Testis (tissue), 3 donors: ENCODE measurements around the gene NAGLU. TPM values are rescaled to one million over a fixed set of nuclear protein-coding genes. Genes with fewer than 3 reads are reported as not detected.
"Not testable (repeated sequence)": the region's sequence is repeated elsewhere in the genome, so short reads cannot be mapped to it uniquely, and the experiment has no call there.

Experiments
- DNase-seq: peaks from one replicate; pipeline ENCODE4 v3.0.0-alpha.2; 2019
- H3K27ac ChIP-seq, 2 donors: fragments of 200-600 bp; sonication (generic); one replicate each; pipeline ENCODE4 v1.5.1; 2019
- H3K27me3 ChIP-seq: fragments of 200-600 bp; sonication (generic); one replicate; pipeline ENCODE4 v1.5.1; 2019
- H3K36me3 ChIP-seq: fragments of 200-600 bp; sonication (generic); one replicate; pipeline ENCODE4 v1.5.1; 2017; ENCODE audit warnings: low read depth; ENCODE audit errors: missing control alignments
- H3K4me1 ChIP-seq: fragments of 200-600 bp; sonication (generic); one replicate; pipeline ENCODE4 v1.5.1; 2019
- H3K4me3 ChIP-seq, 2 donors: fragments of 200-600 bp; sonication (generic); one replicate each; pipeline ENCODE4 v1.5.1; 2017 to 2019
- H3K9me3 ChIP-seq: fragments of 200-600 bp; sonication (generic); one replicate; pipeline ENCODE4 v1.5.1; 2017
- CTCF ChIP-seq, 3 experiments: fragments of 450-650 bp in 2 of 3; fragments of 200-600 bp in 1 of 3; sonication (generic) in 1 of 3; IDR thresholded peaks; one replicate each; pipeline ENCODE4 v1.5.1; 2016 to 2019; ENCODE audit warnings: antibody characterized with exemption in 3 of 3, mild to moderate bottlenecking in 2 of 3, moderate library complexity in 1 of 3
- POLR2A ChIP-seq: fragments of 450-650 bp; IDR thresholded peaks from one replicate; pipeline ENCODE4 v1.6.1; 2017; ENCODE audit warnings: antibody characterized with exemption, mild to moderate bottlenecking, moderate library complexity
- WGBS, 2 donors: methylation state at CpG; one replicate each; pipeline ENCODE4 v1.1.5; 2018; 5-methylcytosine and 5-hydroxymethylcytosine counted together
- intact Hi-C: fragments of 100-400 bp; cut with DNase I; formaldehyde crosslinking; loops from one replicate; pipeline ENCODE4 v1.15.1; 2023; ENCODE audit warnings: low total_unique reads
- polyA plus RNA-seq: library from polyadenylated mRNA; stranded (reverse); fragments of 350-450 nt; fragmentation: Illumina TruSeq; extraction: RNeasy Lipid Tissue Mini Kit (QIAGEN cat#74804); gene quantifications from one replicate; pipeline ENCODE4 v1.2.3, GENCODE V29; 2014; ENCODE audit warnings: low read depth, low replicate concordance; ENCODE audit not compliant: insufficient read depth
- total RNA-seq, 2 donors: library from RNA; depleted of rRNA; stranded (reverse); fragments of >200 nt; gene quantifications; one replicate each; pipeline ENCODE4 v1.2.3, GENCODE V29; 2016

NAGLU gene
- total and polyA plus RNA-seq, 3 donors from 2014 or later: 18.9 to 40.6 (median 37.6) TPM

- Histone ChIP-seq H3K27me3 (no peaks in the 10 kb centered on the region), H3K9me3 (no peaks in the 10 kb centered on the region), H3K4me3 (no peak overlapping the region), H3K4me1 (peaks cover 10% of the 10 kb centered on the region), H3K27ac (no peak overlapping the region), H3K36me3 (no peaks in the 10 kb centered on the region)
- TF ChIP-seq CTCF (IDR thresholded peaks at IDR 0.05): no peak
- TF ChIP-seq POLR2A: no peak
- intact Hi-C loops: no loop called here
- WGBS, 2 donors: 86 to 88% methylated on average over 17 of the region's 17 CpGs
- DNase-seq: no peak
Observed at GRCh38 chr17:42541041-42541833, 5.2 kb downstream of the NAGLU start.

GRCh38 chr17:42543190-42544079, 7.4 kb downstream of the NAGLU start:
- DNase-seq: no peak

GRCh38 chr17:42544874-42545283, 8.8 kb downstream of the NAGLU start:
- 75% methylated on average over 8 of the region's 8 CpGs for WGBS, 2 donors
- Histone ChIP-seq H3K36me3 (no peaks in the 10 kb centered on the region), H3K27me3 (no peaks in the 10 kb centered on the region), H3K9me3 (no peaks in the 10 kb centered on the region), H3K27ac (no peak overlapping the region), H3K4me3 (no peak overlapping the region), H3K4me1 (peaks cover 5% of the 10 kb centered on the region)
- intact Hi-C loops: no loop called here
- DNase-seq: no peak
- TF ChIP-seq POLR2A: no peak
- TF ChIP-seq CTCF (IDR thresholded peaks at IDR 0.05): no peak

More at GRCh38 chr17:42543190-42544079, 7.4 kb downstream of the NAGLU start:
- Histone ChIP-seq H3K27ac (peak overlapping the region in 1 of 2 donors; percentile 19), H3K27me3 (no peaks in the 10 kb centered on the region), H3K4me1 (peaks cover 5% of the 10 kb centered on the region), H3K36me3 (no peaks in the 10 kb centered on the region), H3K9me3 (no peaks in the 10 kb centered on the region), H3K4me3 (no peak overlapping the region)
- TF ChIP-seq POLR2A (no peak), CTCF (IDR thresholded peaks at IDR 0.05) (no peak)
- intact Hi-C loops: no loop called here
- 64 to 77% methylated on average over 13 to 35 of the region's 39 CpGs for WGBS, 2 donors

GRCh38 chr17:42545755-42546505, 9.9 kb downstream of the NAGLU start:
- H3K27ac ChIP-seq, DNase-seq, H3K4me3 ChIP-seq, H3K36me3 ChIP-seq, H3K27me3 ChIP-seq, intact Hi-C loops, H3K9me3 ChIP-seq, H3K4me1 ChIP-seq: not testable (repeated sequence)
- 91 to 100% methylated on average over 4 to 9 of the region's 9 CpGs for WGBS, 2 donors
